Activated CD8-positive, alpha-beta T cell treated with anti-CD3 and anti-CD28 coated beads, Interleukin-2, amount 10 ng/mL, durations not matched to agents 7 days and 5 days (primary cell): ENCODE measurements around the gene KIF1C. TPM values are rescaled to one million over a fixed set of nuclear protein-coding genes. Genes with fewer than 3 reads are reported as not detected.

Source experiments
- ATAC-seq: fragments of 150-1000 bp; cut with Tn5 transposase; one replicate; pipeline ENCODE4 v1.10.0; 2021; ENCODE audit warnings: moderate library complexity
- CTCF ChIA-PET: fragments of 350-600 bp; sonication (Branson Sonifier 250); formaldehyde crosslinking; loops from one replicate; lab custom pipeline; 2021; ENCODE audit warnings: antibody characterized with exemption; lab: Charles Lee
- POLR2A ChIA-PET: fragments of 350-600 bp; sonication (Branson Sonifier 250); formaldehyde crosslinking; loops from one replicate; lab custom pipeline; 2021; ENCODE audit warnings: antibody characterized with exemption; lab: Charles Lee
- DNase-seq: peaks from one replicate; pipeline ENCODE4 v3.0.0-alpha.2; 2020
- H3K27ac Mint-ChIP-seq: one replicate; pipeline ENCODE4 v1.8.0; 2021; ENCODE audit warnings: mild to moderate bottlenecking, mixed read lengths
- H3K27me3 Mint-ChIP-seq: one replicate; pipeline ENCODE4 v1.8.0; 2021; ENCODE audit warnings: low read depth, mixed read lengths
- H3K36me3 Mint-ChIP-seq: one replicate; pipeline ENCODE4 v1.8.0; 2021; ENCODE audit warnings: low read depth, mixed read lengths
- H3K4me1 Mint-ChIP-seq: one replicate; pipeline ENCODE4 v1.8.0; 2021; ENCODE audit warnings: low read depth, mixed read lengths
- H3K4me3 Mint-ChIP-seq: one replicate; pipeline ENCODE4 v1.8.0; 2021; ENCODE audit warnings: mild to moderate bottlenecking, mixed read lengths
- H3K9me3 Mint-ChIP-seq: one replicate; pipeline ENCODE4 v1.8.0; 2022; ENCODE audit warnings: mixed read lengths; ENCODE audit not compliant: insufficient read depth
- total RNA-seq, 2 experiments: library from RNA; stranded (reverse); gene quantifications; one replicate each; pipeline ENCODE4 v1.2.3, GENCODE V29; 2021

The KIF1C gene
- total RNA-seq = 10 to 100 TPM; 43.6 to 45.3 TPM

DNA sequence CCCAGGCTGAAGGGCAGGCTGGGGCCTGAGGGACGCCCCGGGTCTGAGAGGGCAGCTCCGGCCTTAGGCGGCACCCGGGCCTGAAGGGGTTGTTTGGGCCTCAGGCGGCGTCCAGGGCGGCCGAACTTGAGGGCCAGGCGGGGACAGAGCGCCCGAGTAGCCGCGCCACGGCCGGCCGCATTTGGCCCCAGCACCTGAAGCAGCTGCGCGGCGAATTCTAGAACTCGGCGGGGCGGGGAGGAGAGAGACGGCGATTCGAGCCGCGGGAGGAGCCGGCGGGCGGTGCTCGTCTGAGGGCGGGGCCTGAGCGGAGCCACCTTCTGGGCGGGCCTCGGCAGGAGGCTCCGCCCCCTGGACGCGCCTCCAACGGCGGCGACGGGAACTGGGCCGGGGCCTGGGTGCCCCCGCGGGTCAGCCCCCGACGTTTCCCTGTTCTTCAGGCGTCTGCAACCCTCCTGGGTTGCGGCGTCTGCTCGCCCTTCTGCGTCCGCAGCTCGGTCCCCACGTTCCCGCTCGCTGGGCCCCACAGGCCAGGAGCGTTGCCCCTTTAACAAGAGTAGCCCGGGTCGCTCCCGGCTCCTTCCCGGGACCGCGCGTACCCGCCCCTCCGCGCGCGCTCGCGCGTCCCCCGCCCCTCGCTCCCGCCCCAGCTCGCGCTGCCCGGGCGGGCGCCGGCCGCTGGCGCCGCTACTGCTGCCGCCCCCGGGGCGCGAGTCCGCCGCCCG lies at the start of gene KIF1C, which contains the start of gene INCA1:
KIF1C (plus strand) TSS at position 649 of the 725 bp plus-strand sequence. CDS start 2,297 bp downstream, outside the sequence.
INCA1 (minus strand) TSS at position 221 of the 725 bp plus-strand sequence. CDS start 3,085 bp downstream, outside the sequence.
- peaks cover 6% of the 10 kb centered on the region for H3K27me3 Mint-ChIP-seq
- H3K4me3 Mint-ChIP-seq = peak within 1 kb of the TSS; percentile 81
- H3K4me1 Mint-ChIP-seq = peaks cover 18% of the 10 kb centered on the region
- DNase-seq (peak; percentile 94), ATAC-seq (peak; percentile 92)
- H3K9me3 Mint-ChIP-seq = no peaks in the 10 kb centered on the region
- peaks cover 18% of the 10 kb centered on the region for H3K36me3 Mint-ChIP-seq
- peak within 1 kb of the TSS; percentile 84 for H3K27ac Mint-ChIP-seq
- POLR2A ChIA-PET = interaction anchor here (0.7 to 2.6 kb wide), 6 partner anchors 9 to 194 kb away, joined by 3 to 10 read pairs (median 8); partner anchors contain the start of genes PFN1, RNF167, SLC25A11 and ZNF594
- CTCF ChIA-PET = interaction anchor here (1.1 to 1.8 kb wide), 4 partner anchors 9 to 89 kb away, joined by 3 to 13 read pairs (median 5); partner anchors contain the start of gene CAMTA2

DNA sequence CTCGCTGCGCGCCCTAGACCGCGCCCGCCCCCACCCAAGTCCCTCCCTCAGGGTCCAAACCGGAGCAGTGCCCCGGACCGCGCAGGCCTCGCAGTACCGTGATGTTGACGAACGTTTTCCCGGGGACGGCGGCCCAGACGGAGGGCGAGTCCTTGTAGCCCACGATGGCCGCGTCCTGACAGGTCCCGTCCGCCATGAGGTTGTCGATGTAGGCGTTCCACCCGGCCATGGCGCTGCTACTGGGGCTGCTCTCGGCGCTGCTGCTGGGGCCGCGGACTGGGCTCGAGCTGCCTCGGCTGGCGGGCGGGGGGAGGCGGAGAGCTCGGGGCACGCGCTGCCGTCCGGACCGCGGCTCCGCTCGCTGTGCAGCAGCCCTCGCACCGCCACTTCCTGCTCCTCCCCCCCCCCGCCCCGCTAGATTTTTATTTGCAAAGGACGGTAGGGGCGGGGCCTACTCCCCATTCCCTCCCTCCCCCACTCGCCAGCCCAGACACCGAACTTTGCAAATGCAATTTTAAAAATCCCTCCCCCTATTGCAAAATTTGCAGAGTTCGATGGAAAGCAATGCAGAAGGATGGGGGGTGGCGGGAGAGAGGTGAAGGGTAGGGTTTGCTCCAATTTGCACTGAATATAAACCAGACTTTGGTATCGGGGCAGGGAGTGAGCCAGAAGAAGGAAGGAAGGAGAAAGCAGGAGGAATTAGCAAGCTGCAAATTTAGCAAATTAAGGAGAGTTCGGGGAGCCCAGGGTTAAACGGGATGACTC lies 49.4 kb upstream of the KIF1C start, which contains the start of gene PFN1:
PFN1 (minus strand) TSS at position 365 of the 765 bp plus-strand sequence; CDS start at position 229, 136 bp downstream.
- peak within 1 kb of the TSS; percentile 97 for H3K4me3 Mint-ChIP-seq
- H3K9me3 Mint-ChIP-seq = no peaks in the 10 kb centered on the region
- H3K27me3 Mint-ChIP-seq = no peaks in the 10 kb centered on the region
- DNase-seq = peak; percentile 96
- ChIA-PET CTCF (interaction anchor here (1.2 to 3.5 kb wide), 3 partner anchors 9 to 39 kb away, joined by 4 to 13 read pairs (median 4); partner anchors contain the start of gene SPAG7), POLR2A (interaction anchor here (0.8 to 10.0 kb wide), 14 partner anchors 8 to 443 kb away, joined by 3 to 239 read pairs (median 5); partner anchors contain the start of genes C17orf107, CHRNE, INCA1 and KIF1C)
- peak; percentile 33 for ATAC-seq
- H3K27ac Mint-ChIP-seq = peak within 1 kb of the TSS; percentile 99
- H3K4me1 Mint-ChIP-seq = peaks cover 44% of the 10 kb centered on the region
- H3K36me3 Mint-ChIP-seq = peaks cover 46% of the 10 kb centered on the region

DNA sequence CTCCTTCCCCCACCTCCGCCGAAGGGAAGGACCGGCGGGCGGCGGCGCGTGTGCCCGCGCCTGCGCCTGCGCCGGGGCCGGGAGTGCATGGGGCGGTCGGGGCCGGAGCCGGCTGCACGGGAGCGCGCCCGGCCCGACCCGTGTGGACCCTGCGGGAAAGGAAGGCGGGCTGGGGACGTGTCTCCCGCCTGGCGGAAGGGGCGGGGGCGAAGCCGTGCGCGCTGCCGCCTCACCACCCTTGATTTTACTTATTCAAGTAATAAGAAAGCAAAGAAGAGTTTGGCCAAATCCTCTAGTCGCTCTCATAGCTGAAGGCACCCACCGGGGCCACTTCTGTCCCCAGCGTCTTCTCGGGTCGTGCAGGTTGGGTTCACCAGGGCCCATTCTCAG lies 48.8 kb upstream of the KIF1C start:
- CTCF ChIA-PET = interaction anchor here (3.5 kb wide), 1 partner anchor 18 kb away, joined by 13 read pairs; the partner anchor contains the start of gene SPAG7
- Mint-ChIP-seq H3K4me3 (peak overlapping the region; percentile 97), H3K9me3 (no peaks in the 10 kb centered on the region), H3K27ac (peak overlapping the region; percentile 99), H3K36me3 (peaks cover 45% of the 10 kb centered on the region), H3K4me1 (peaks cover 39% of the 10 kb centered on the region), H3K27me3 (no peaks in the 10 kb centered on the region)
- ATAC-seq = peak; percentile 46
- DNase-seq = peak; percentile 84
- POLR2A ChIA-PET = interaction anchor here (0.9 to 10.0 kb wide), 10 partner anchors 9 to 444 kb away, joined by 3 to 239 read pairs (median 8); partner anchors contain the start of genes C17orf107, CHRNE, INCA1 and KIF1C

DNA sequence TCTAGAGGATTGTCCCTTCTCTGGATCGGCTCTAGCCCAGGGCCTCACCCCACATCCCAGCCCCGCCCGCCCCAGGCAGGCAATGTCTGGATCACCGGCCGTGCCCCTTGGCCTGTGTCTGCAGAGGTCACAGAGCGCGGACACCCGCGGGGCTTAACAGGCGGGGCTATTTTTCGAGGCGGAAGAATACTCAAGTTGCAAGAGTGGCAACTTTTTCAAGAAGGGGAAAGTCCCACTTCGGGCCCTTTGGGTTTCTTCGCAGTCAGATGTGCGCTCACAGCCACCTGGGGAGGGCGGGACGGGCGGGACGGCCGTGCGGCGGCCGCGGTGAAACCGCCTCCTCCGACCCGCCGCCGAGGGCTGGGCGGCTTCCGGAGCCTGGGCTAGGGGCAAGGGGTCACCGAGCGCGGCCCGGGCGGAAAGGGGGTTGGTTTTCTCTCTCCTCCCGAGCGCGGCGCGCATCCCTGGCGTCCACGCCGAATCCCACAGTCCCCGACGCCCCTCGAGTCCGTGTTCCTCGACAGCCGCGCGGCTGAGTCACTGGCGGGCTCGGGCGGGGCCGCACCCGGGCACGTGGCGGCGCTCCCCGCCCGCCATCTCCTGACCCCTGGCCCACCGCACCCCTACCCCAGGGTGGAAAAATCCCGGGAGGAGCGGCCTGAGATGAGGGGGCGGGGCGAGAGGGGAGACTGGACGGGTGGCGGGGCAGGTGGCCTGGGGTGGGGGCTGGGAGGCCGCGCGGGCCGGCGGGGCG lies 48.3 kb upstream of the KIF1C start:
- peak; percentile 84 for DNase-seq
- H3K4me3 Mint-ChIP-seq = peak overlapping the region; percentile 97
- peak; percentile 28 for ATAC-seq
- POLR2A ChIA-PET = interaction anchor here (0.6 to 10.0 kb wide), 11 partner anchors 9 to 444 kb away, joined by 3 to 239 read pairs (median 6); partner anchors contain the start of genes C17orf107, CHRNE, INCA1 and KIF1C
- no peaks in the 10 kb centered on the region for H3K9me3 Mint-ChIP-seq
- H3K27ac Mint-ChIP-seq = peak overlapping the region; percentile 99
- H3K4me1 Mint-ChIP-seq = peaks cover 34% of the 10 kb centered on the region
- CTCF ChIA-PET = interaction anchor here (4.4 kb wide), 1 partner anchor 18 kb away, joined by 16 read pairs; the partner anchor contains the start of gene SPAG7
- no peaks in the 10 kb centered on the region for H3K27me3 Mint-ChIP-seq
- peaks cover 41% of the 10 kb centered on the region for H3K36me3 Mint-ChIP-seq

DNA sequence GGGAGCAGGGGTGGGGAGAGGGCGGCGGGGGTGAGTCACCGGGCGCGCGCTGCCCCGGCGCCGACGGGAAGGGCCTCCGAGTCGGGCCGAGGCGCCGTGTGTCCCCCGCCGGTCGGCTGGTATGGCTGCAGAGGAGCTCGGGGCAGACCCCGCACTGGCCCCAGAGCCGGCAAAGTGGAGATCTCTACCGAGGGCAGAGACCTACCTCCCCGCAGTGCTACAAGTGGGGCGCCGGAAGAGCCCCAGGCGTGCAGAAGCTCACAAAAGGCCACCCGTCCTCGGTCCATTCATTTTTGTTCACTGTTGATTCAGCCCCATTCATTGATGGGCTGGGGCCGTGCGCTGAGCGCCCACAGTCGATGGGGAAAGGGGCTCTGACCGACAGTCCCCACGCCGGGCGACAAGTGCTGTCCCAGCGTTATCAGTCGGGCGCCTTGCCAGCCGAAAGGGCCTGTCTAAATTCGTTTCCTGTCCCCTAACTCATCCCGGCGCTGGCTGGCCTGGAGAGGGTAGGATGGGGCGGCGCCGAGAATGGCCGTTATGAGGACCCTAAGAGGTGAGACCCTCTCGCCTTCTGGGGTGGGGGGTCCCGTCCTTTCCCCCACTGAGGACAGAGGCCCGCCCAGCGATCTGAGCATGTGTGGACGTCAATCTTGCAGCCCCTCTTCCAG lies 47.5 kb upstream of the KIF1C start:
- no peak for DNase-seq
- CTCF ChIA-PET = interaction anchor here (2.0 to 4.4 kb wide), 2 partner anchors 10 to 17 kb away, joined by 8 to 16 read pairs; partner anchors contain the start of genes RNF167, SLC25A11 and SPAG7

GRCh38 chr17:4950746-4951204 lies 47.0 kb upstream of the KIF1C start, which contains the start of gene ENO3:
TSS of gene ENO3 (plus strand) at chr17:4951119. CDS start at chr17:4951830, 711 bp downstream.
- ATAC-seq = no peak
- H3K27me3 Mint-ChIP-seq = no peaks in the 10 kb centered on the region
- CTCF ChIA-PET = interaction anchor here (1.0 to 4.4 kb wide), 3 partner anchors 11 to 18 kb away, joined by 3 to 16 read pairs (median 8); partner anchors contain the start of genes RNF167, SLC25A11 and SPAG7
- no peaks in the 10 kb centered on the region for H3K9me3 Mint-ChIP-seq
- peak within 1 kb of the TSS; percentile 92 for H3K27ac Mint-ChIP-seq
- H3K4me1 Mint-ChIP-seq = peaks cover 21% of the 10 kb centered on the region
- peak within 1 kb of the TSS; percentile 82 for H3K4me3 Mint-ChIP-seq
- DNase-seq = no peak
- POLR2A ChIA-PET = interaction anchor here (0.7 to 10.0 kb wide), 6 partner anchors 11 to 41 kb away, joined by 3 to 239 read pairs (median 4); partner anchors contain the start of genes CAMTA2, RNF167, SLC25A11 and SPAG7
- peaks cover 29% of the 10 kb centered on the region for H3K36me3 Mint-ChIP-seq

More for the DNA sequence above, 47.5 kb upstream of the KIF1C start:
- POLR2A ChIA-PET = interaction anchor here (0.6 to 10.0 kb wide), 8 partner anchors 9 to 37 kb away, joined by 3 to 239 read pairs (median 4); partner anchors contain the start of genes CAMTA2, RNF167, SLC25A11 and SPAG7
- H3K27ac Mint-ChIP-seq = peak overlapping the region; percentile 92
- peaks cover 27% of the 10 kb centered on the region for H3K4me1 Mint-ChIP-seq
- no peaks in the 10 kb centered on the region for H3K9me3 Mint-ChIP-seq
- peak overlapping the region; percentile 82 for H3K4me3 Mint-ChIP-seq
- H3K27me3 Mint-ChIP-seq = no peaks in the 10 kb centered on the region
- ATAC-seq = peak; percentile 8
- H3K36me3 Mint-ChIP-seq = peaks cover 34% of the 10 kb centered on the region

GRCh38 chr17:4951486-4951885 lies 46.3 kb upstream of the KIF1C start:
- H3K27ac Mint-ChIP-seq = peak overlapping the region; percentile 92

DNA sequence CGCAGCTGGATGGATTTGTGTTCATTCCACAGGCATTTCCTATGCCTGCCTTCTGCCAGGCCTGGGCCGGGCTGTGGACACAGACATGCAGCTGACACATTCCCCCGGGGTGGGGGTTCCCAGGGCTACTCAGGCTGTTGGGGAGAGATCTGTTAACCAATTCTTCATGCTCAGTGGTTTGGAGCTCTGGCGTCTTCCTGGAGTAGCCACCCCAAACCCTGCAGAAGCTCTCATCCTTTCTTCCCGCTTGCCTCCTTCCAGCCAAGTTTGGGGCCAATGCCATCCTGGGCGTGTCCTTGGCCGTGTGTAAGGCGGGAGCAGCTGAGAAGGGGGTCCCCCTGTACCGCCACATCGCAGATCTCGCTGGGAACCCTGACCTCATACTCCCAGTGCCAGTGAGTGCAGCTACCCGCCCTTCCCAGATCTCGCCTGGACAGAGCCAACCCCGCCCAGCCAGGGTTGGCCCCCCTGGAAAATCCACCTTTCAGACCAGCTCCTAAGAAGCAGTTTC lies 44.2 kb upstream of the KIF1C start:
- H3K36me3 Mint-ChIP-seq = peaks cover 12% of the 10 kb centered on the region
- no peaks in the 10 kb centered on the region for H3K9me3 Mint-ChIP-seq
- no peak overlapping the region for H3K4me3 Mint-ChIP-seq
- H3K4me1 Mint-ChIP-seq = peaks cover 30% of the 10 kb centered on the region
- no peak for DNase-seq
- H3K27me3 Mint-ChIP-seq = no peaks in the 10 kb centered on the region
- CTCF ChIA-PET = interaction anchor here (1.6 to 4.4 kb wide), 2 partner anchors 14 to 44 kb away, joined by 9 to 16 read pairs; partner anchors contain the start of gene SPAG7
- POLR2A ChIA-PET = interaction anchor here (0.9 to 10.0 kb wide), 3 partner anchors 10 to 15 kb away, joined by 4 to 239 read pairs (median 71); partner anchors contain the start of genes RNF167, SLC25A11 and SPAG7
- no peak for ATAC-seq
- H3K27ac Mint-ChIP-seq = peak overlapping the region; percentile 47

More at GRCh38 chr17:4951486-4951885, 46.3 kb upstream of the KIF1C start:
- no peaks in the 10 kb centered on the region for H3K27me3 Mint-ChIP-seq
- ChIA-PET POLR2A (interaction anchor here (0.7 to 10.0 kb wide), 4 partner anchors 11 to 64 kb away, joined by 3 to 239 read pairs (median 37); partner anchors contain the start of genes RNF167, SLC25A11 and SPAG7), CTCF (interaction anchor here (0.9 to 4.4 kb wide), 4 partner anchors 11 to 79 kb away, joined by 3 to 16 read pairs (median 6); partner anchors contain the start of genes RNF167, SLC25A11 and SPAG7)
- peaks cover 25% of the 10 kb centered on the region for H3K36me3 Mint-ChIP-seq
- ATAC-seq (no peak), DNase-seq (no peak)
- no peaks in the 10 kb centered on the region for H3K9me3 Mint-ChIP-seq
- peaks cover 28% of the 10 kb centered on the region for H3K4me1 Mint-ChIP-seq
- peak overlapping the region; percentile 82 for H3K4me3 Mint-ChIP-seq

GRCh38 chr17:4955091-4955490 lies 42.7 kb upstream of the KIF1C start:
- Mint-ChIP-seq H3K9me3 (no peaks in the 10 kb centered on the region), H3K36me3 (peaks cover 21% of the 10 kb centered on the region), H3K27me3 (no peaks in the 10 kb centered on the region), H3K4me3 (no peak overlapping the region), H3K4me1 (peaks cover 29% of the 10 kb centered on the region), H3K27ac (no peak overlapping the region)
- ATAC-seq (no peak), DNase-seq (no peak)
- ChIA-PET POLR2A (interaction anchor here (0.9 to 1.5 kb wide), 5 partner anchors 9 to 21 kb away, joined by 3 to 5 read pairs (median 3); partner anchors contain the start of genes RNF167 and SLC25A11), CTCF (interaction anchor here (1.0 to 3.6 kb wide), 4 partner anchors 11 to 50 kb away, joined by 3 to 30 read pairs (median 4); partner anchors contain the start of genes RNF167, SLC25A11 and SPAG7)
